Endothelial cell (in vitro differentiated cells): ENCODE data around the gene KIF5C. TPM values are rescaled to one million over a fixed set of nuclear protein-coding genes. Genes with fewer than 3 reads are reported as not detected.
A peak's percentile ranks its signal among the peaks of the same experiment; 100 is the strongest.

ENCODE experiments used
- DNase-seq: peaks from one replicate; pipeline ENCODE4 v3.0.0; 2021; ENCODE audit warnings: low spot score
- H3K27ac Mint-ChIP-seq: one replicate; pipeline ENCODE4 v1.8.0; 2021; ENCODE audit warnings: mixed read lengths, inconsistent platforms; ENCODE audit not compliant: unreplicated experiment
- H3K27me3 Mint-ChIP-seq: one replicate; pipeline ENCODE4 v1.8.0; 2021; ENCODE audit warnings: mild to moderate bottlenecking, moderate library complexity, mixed read lengths, inconsistent platforms; ENCODE audit not compliant: unreplicated experiment
- H3K36me3 Mint-ChIP-seq: one replicate; pipeline ENCODE4 v1.8.0; 2021; ENCODE audit warnings: mild to moderate bottlenecking, low read depth, mixed read lengths, inconsistent platforms; ENCODE audit not compliant: unreplicated experiment
- H3K4me1 Mint-ChIP-seq: one replicate; pipeline ENCODE4 v1.8.0; 2021; ENCODE audit warnings: mild to moderate bottlenecking, mixed read lengths, inconsistent platforms; ENCODE audit not compliant: unreplicated experiment
- H3K4me3 Mint-ChIP-seq: one replicate; pipeline ENCODE4 v1.8.0; 2021; ENCODE audit warnings: mild to moderate bottlenecking, mixed read lengths, inconsistent platforms; ENCODE audit not compliant: unreplicated experiment
- H3K9me3 Mint-ChIP-seq: one replicate; pipeline ENCODE4 v1.8.0; 2021; ENCODE audit warnings: mixed read lengths, inconsistent platforms; ENCODE audit not compliant: unreplicated experiment
- CTCF ChIP-seq: fragments of 200-600 bp; sonication (generic); IDR thresholded peaks from one replicate; pipeline ENCODE4 v1.5.0; 2021; ENCODE audit warnings: antibody characterized with exemption; ENCODE audit not compliant: unreplicated experiment
- total RNA-seq: library from RNA; stranded (reverse); fragmentation: NEBNext Ultra II Directional; extraction: Animal tissue kit (Norgen Biotek cat#: 25700); gene quantifications from one replicate; pipeline ENCODE4 v1.2.1, GENCODE V29; 2021; ENCODE audit not compliant: unreplicated experiment

Gene KIF5C
- total RNA-seq, 1 donor from 2014 or later, result 50.6 TPM

- no peak overlapping the region for H3K4me3 Mint-ChIP-seq
- H3K27ac Mint-ChIP-seq, result no peak overlapping the region
- H3K27me3 Mint-ChIP-seq, result no peaks in the 10 kb centered on the region
- TF ChIP-seq CTCF, result no peak
- peaks cover 15% of the 10 kb centered on the region for H3K36me3 Mint-ChIP-seq
- no peaks in the 10 kb centered on the region for H3K9me3 Mint-ChIP-seq
- no peaks in the 10 kb centered on the region for H3K4me1 Mint-ChIP-seq
- no peak for DNase-seq
Measured at GRCh38 chr2:148971547-148971946, 96.5 kb downstream of the KIF5C start.

DNA sequence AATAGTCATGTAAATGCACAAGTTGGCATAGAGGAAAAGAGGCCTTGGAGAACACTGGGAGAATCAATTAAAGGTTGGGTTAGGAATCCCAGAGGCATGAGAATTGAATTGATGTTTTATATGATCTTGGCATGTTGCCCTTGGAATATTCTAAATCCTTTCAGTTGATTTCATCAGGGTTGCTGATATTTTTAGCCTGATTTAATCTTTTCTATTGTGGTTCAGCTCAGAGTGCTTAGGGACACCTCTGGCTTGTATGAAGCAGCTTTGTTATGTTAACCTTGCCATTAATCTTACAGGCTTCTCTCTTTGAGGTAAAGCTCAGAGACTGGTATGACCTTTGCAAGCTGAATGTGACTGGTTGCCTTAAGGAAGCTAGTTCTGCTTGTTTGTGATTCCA lies 99.1 kb downstream of the KIF5C start:
- Mint-ChIP-seq H3K9me3 (no peaks in the 10 kb centered on the region), H3K4me1 (peaks cover 2% of the 10 kb centered on the region), H3K27me3 (no peaks in the 10 kb centered on the region), H3K4me3 (no peak overlapping the region), H3K36me3 (peaks cover 10% of the 10 kb centered on the region), H3K27ac (no peak overlapping the region)
- DNase-seq, result no peak
- no peak for TF ChIP-seq CTCF

GRCh38 chr2:148978026-148978685 lies 103.1 kb downstream of the KIF5C start:
- Mint-ChIP-seq H3K27me3 (no peaks in the 10 kb centered on the region), H3K36me3 (peaks cover 32% of the 10 kb centered on the region), H3K4me3 (no peak overlapping the region), H3K27ac (no peak overlapping the region), H3K9me3 (no peaks in the 10 kb centered on the region), H3K4me1 (peaks cover 14% of the 10 kb centered on the region)
- TF ChIP-seq CTCF, result no peak
- no peak for DNase-seq

GRCh38 chr2:148978706-148979105 lies 103.7 kb downstream of the KIF5C start:
- H3K4me3 Mint-ChIP-seq, result no peak overlapping the region
- peaks cover 32% of the 10 kb centered on the region for H3K36me3 Mint-ChIP-seq
- peaks cover 14% of the 10 kb centered on the region for H3K4me1 Mint-ChIP-seq
- DNase-seq, result no peak
- H3K27ac Mint-ChIP-seq, result no peak overlapping the region
- no peak for TF ChIP-seq CTCF
- H3K27me3 Mint-ChIP-seq, result no peaks in the 10 kb centered on the region
- H3K9me3 Mint-ChIP-seq, result no peaks in the 10 kb centered on the region

DNA sequence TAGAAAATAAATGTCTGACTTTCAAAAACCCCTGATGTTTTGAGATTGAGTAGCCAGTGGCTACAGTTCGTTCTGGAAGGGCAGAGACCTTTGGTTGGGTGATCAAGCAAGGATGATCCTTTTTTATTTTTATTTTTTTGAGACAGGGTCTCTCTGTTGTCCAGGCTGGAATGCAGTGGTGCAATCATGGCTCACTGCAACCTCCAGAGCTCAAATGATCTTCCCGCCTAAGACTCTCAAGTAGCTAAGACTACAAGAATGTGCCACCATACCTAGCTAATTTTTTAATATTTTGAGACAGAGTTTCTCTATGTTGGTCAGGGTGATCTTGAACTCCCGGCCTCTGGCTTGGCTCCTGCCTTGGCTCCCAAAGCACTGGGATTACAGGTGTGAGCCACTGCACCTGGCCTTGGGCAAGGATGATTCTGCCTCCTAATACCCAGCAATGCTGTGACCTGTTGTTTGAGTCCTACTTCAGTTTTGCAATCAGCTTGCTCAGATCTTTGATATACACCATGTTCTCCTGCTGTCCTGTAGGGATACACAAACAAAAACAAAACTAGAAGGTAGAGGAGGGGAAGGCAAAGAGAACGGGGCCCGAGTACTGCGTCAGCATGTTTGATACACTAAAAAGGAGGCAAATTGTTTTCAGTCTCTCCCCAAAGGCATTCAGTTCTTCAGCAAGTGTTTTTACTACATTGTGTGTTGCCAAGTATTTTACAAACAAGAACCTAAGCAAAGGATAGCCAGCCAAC lies 104.3 kb downstream of the KIF5C start:
- Mint-ChIP-seq H3K27me3 (no peaks in the 10 kb centered on the region), H3K27ac (peak overlapping the region; percentile 70), H3K4me1 (peaks cover 14% of the 10 kb centered on the region), H3K4me3 (no peak overlapping the region), H3K36me3 (peaks cover 35% of the 10 kb centered on the region), H3K9me3 (no peaks in the 10 kb centered on the region)
- DNase-seq, result no peak
- no peak for TF ChIP-seq CTCF
